Osteoblast (primary cell): ENCODE measurements around the gene PRICKLE2. TPM values are rescaled to one million over a fixed set of nuclear protein-coding genes. Genes with fewer than 3 reads are reported as not detected.

Experiments
- DNase-seq: peaks from one replicate; pipeline ENCODE4 v3.0.0; 2011; ENCODE audit warnings: low spot score, mixed read lengths; ENCODE audit not compliant: insufficient read length; ENCODE audit errors: missing footprints
- H2AFZ ChIP-seq: 2 replicates; pipeline ENCODE4 v1.6.0; 2011; ENCODE audit warnings: mild to moderate bottlenecking, low read length
- H3K27ac ChIP-seq: 2 replicates; pipeline ENCODE4 v1.5.1; 2011; ENCODE audit warnings: mild to moderate bottlenecking, low read depth, low read length, moderate library complexity
- H3K27me3 ChIP-seq: 2 replicates; pipeline ENCODE4 v1.6.0; 2012; ENCODE audit warnings: mild to moderate bottlenecking, control low read depth, inconsistent platforms, low read length, moderate library complexity; ENCODE audit not compliant: insufficient read depth
- H3K36me3 ChIP-seq: 2 replicates; pipeline ENCODE4 v1.5.1; 2011; ENCODE audit warnings: mild to moderate bottlenecking, low read length, control low read depth, moderate library complexity; ENCODE audit not compliant: insufficient read depth
- H3K4me1 ChIP-seq: 2 replicates; pipeline ENCODE4 v1.5.1; 2011; ENCODE audit warnings: mild to moderate bottlenecking, low read length, control low read depth, moderate library complexity; ENCODE audit not compliant: insufficient read depth
- H3K4me2 ChIP-seq: 2 replicates; pipeline ENCODE4 v1.6.0; 2011; ENCODE audit warnings: mild to moderate bottlenecking, low read length; ENCODE audit not compliant: insufficient read depth
- H3K4me3 ChIP-seq: fragments of 200-600 bp; sonication (generic); 3 replicates; pipeline ENCODE4 v1.5.1; 2012; ENCODE audit warnings: mild to moderate bottlenecking, low read length, inconsistent platforms; ENCODE audit not compliant: insufficient read depth
- H3K79me2 ChIP-seq: 2 replicates; pipeline ENCODE4 v1.6.0; 2012; ENCODE audit warnings: mild to moderate bottlenecking, low read length, control low read depth, inconsistent platforms; ENCODE audit not compliant: insufficient read depth
- H3K9me3 ChIP-seq: 2 replicates; pipeline ENCODE4 v1.5.1; 2011; ENCODE audit warnings: low read depth, low read length, control low read depth
- H4K20me1 ChIP-seq: 2 replicates; pipeline ENCODE4 v1.6.0; 2012; ENCODE audit warnings: mild to moderate bottlenecking, low read length, control low read depth; ENCODE audit not compliant: insufficient read depth
- CTCF ChIP-seq: IDR thresholded peaks from 2 replicates; pipeline ENCODE4 v1.5.1; 2011; ENCODE audit warnings: mild to moderate bottlenecking, low read depth, low read length, moderate library complexity; ENCODE audit errors: extremely low read depth
- total RNA-seq: library from RNA; depleted of rRNA; stranded (reverse); fragments of >200 nt; gene quantifications from 2 replicates; pipeline ENCODE4 v1.2.3, GENCODE V29; 2012

Gene PRICKLE2
- total RNA-seq, 1 donor: 18.8 TPM

- no peak for TF ChIP-seq CTCF
- Histone ChIP-seq H3K36me3 (no peaks in the 10 kb centered on the region), H4K20me1 (peaks cover 2% of the 10 kb centered on the region), H3K4me2 (no peak overlapping the region), H2AFZ (no peak overlapping the region), H3K4me3 (no peak overlapping the region), H3K79me2 (peaks cover 16% of the 10 kb centered on the region), H3K9me3 (no peaks in the 10 kb centered on the region), H3K27me3 (no peaks in the 10 kb centered on the region), H3K4me1 (peaks cover 13% of the 10 kb centered on the region), H3K27ac (no peak overlapping the region)
- DNase-seq: peak; percentile 14
These were observed 4.6 kb upstream of the PRICKLE2 start for GRCh38 chr3:64229903-64230302.

GRCh38 chr3:64228110-64228509, 2.8 kb upstream of the PRICKLE2 start:
- peaks cover 29% of the 10 kb centered on the region for H3K4me1 ChIP-seq
- H2AFZ ChIP-seq: no peak overlapping the region
- TF ChIP-seq CTCF: no peak
- no peak overlapping the region for H3K27ac ChIP-seq
- H3K4me2 ChIP-seq: no peak overlapping the region
- no peaks in the 10 kb centered on the region for H3K9me3 ChIP-seq
- DNase-seq: peak; percentile 5
- H4K20me1 ChIP-seq: peaks cover 2% of the 10 kb centered on the region
- peaks cover 27% of the 10 kb centered on the region for H3K79me2 ChIP-seq
- H3K36me3 ChIP-seq: no peaks in the 10 kb centered on the region
- no peaks in the 10 kb centered on the region for H3K27me3 ChIP-seq
- H3K4me3 ChIP-seq: no peak overlapping the region

GRCh38 chr3:64226730-64227129, 1.5 kb upstream of the PRICKLE2 start:
- Histone ChIP-seq H3K27ac (no peak overlapping the region), H3K27me3 (no peaks in the 10 kb centered on the region), H4K20me1 (peaks cover 2% of the 10 kb centered on the region), H3K4me1 (peaks cover 29% of the 10 kb centered on the region), H3K36me3 (no peaks in the 10 kb centered on the region), H3K4me3 (no peak overlapping the region), H3K79me2 (peaks cover 40% of the 10 kb centered on the region), H2AFZ (no peak overlapping the region), H3K4me2 (no peak overlapping the region), H3K9me3 (no peaks in the 10 kb centered on the region)
- TF ChIP-seq CTCF: no peak
- DNase-seq: no peak

- H3K4me3 ChIP-seq: peak overlapping the region; percentile 69
- no peaks in the 10 kb centered on the region for H3K9me3 ChIP-seq
- peaks cover 2% of the 10 kb centered on the region for H4K20me1 ChIP-seq
- peaks cover 44% of the 10 kb centered on the region for H3K79me2 ChIP-seq
- peak overlapping the region; percentile 87 for H3K4me2 ChIP-seq
- peak overlapping the region; percentile 82 for H2AFZ ChIP-seq
- no peaks in the 10 kb centered on the region for H3K27me3 ChIP-seq
- H3K27ac ChIP-seq: peak overlapping the region; percentile 95
- H3K4me1 ChIP-seq: peaks cover 37% of the 10 kb centered on the region
- H3K36me3 ChIP-seq: no peaks in the 10 kb centered on the region
- TF ChIP-seq CTCF: no peak
- peak; percentile 2 for DNase-seq
These were observed 631 bp upstream of the PRICKLE2 start for GRCh38 chr3:64225695-64226499.
